HepG2 (cell line): ENCODE data around the gene SRBD1.

Source experiments
- CCAR2 ChIP-seq: fragments of 200-400 bp; formaldehyde crosslinking; optimal IDR thresholded peaks from 2 replicates; pipeline ENCODE3; 2018; ENCODE audit warnings: low read depth, mild to moderate bottlenecking, low read length, moderate library complexity
- MAZ ChIP-seq, 2 experiments: sonication (generic) in 1 of 2; formaldehyde crosslinking in 1 of 2; IDR thresholded peaks; 2 replicates each; pipeline versions ENCODE4 v1.5.0 to v1.6.1; 2012 to 2020; ENCODE audit warnings: low read depth in 2 of 2, mild to moderate bottlenecking in 2 of 2, borderline replicate concordance in 1 of 2, improper control_type of control experiment in 1 of 2, low read length in 1 of 2, missing genetic modification reagents in 1 of 2, moderate library complexity in 1 of 2
- MYC ChIP-seq: sonication (generic); formaldehyde crosslinking; IDR thresholded peaks from 2 replicates; pipeline ENCODE4 v1.9.0; 2021; ENCODE audit warnings: missing genetic modification reagents, borderline replicate concordance
- NFYC ChIP-seq: IDR thresholded peaks from 2 replicates; pipeline ENCODE4 v1.6.1; 2016; ENCODE audit warnings: missing genetic modification reagents, missing compliant biosample characterization
- POLR2A ChIP-seq, 2 experiments: IDR thresholded peaks; 2 replicates each; pipeline ENCODE4 v1.6.1; 2011; ENCODE audit warnings: low read depth in 2 of 2, low read length in 2 of 2, mild to moderate bottlenecking in 1 of 2, moderate library complexity in 1 of 2; ENCODE audit not compliant: insufficient read depth in 1 of 2
- RELA ChIP-seq: sonication (generic); formaldehyde crosslinking; IDR thresholded peaks from 2 replicates; pipeline ENCODE4 v1.4.0; 2020; ENCODE audit warnings: missing genetic modification reagents
- SRSF4 ChIP-seq: fragments of 200-400 bp; formaldehyde crosslinking; IDR thresholded peaks from one replicate; pipeline ENCODE4 v1.6.1; 2018; ENCODE audit warnings: mild to moderate bottlenecking, low read depth, low read length, moderate library complexity; ENCODE audit not compliant: poor library complexity, severe bottlenecking
- ZNF232 ChIP-seq: sonication (generic); formaldehyde crosslinking; IDR thresholded peaks from 2 replicates; pipeline ENCODE4 v1.4.0; 2020; ENCODE audit warnings: missing genetic modification reagents, borderline replicate concordance
- ZNF780A ChIP-seq: sonication (generic); formaldehyde crosslinking; IDR thresholded peaks from 2 replicates; pipeline ENCODE4 v1.8.0; 2022; ENCODE audit warnings: mild to moderate bottlenecking, missing genetic modification reagents, moderate library complexity
- TF ChIP-seq, protein P1 (sequence below): sonication (generic); formaldehyde crosslinking; IDR thresholded peaks from 2 replicates; pipeline ENCODE4 v1.4.0; 2020; ENCODE audit warnings: missing genetic modification reagents, mild to moderate bottlenecking, borderline replicate concordance
- TF ChIP-seq, protein P2 (sequence below): sonication (generic); formaldehyde crosslinking; IDR thresholded peaks from 2 replicates; pipeline ENCODE4 v1.4.0; 2020; ENCODE audit warnings: low read depth, missing genetic modification reagents
- TF ChIP-seq, protein P3 (sequence below): sonication (generic); formaldehyde crosslinking; IDR thresholded peaks from 2 replicates; pipeline ENCODE4 v1.5.0; 2020; ENCODE audit warnings: mild to moderate bottlenecking, missing genetic modification reagents

DNA sequence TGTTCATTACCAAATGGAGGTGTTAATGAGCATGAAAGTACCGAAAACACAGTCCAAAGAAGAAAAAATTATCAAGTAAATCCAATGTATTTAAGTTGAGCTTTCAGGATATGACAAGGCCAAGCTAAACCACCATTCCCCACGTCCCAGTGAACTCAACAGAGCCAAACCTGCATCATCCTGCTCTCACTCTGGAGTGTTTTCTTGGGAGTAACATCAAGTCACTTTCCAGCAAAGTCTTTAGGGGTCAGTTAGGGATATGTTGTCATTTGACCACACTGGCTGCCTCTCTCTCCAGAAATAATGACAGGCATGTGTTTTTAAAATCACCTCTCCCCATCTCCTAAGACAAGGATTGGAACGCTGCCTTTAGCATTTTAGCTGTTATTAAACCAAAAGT lies 140.5 kb downstream of the SRBD1 start:
- TF ChIP-seq, protein P1, sequence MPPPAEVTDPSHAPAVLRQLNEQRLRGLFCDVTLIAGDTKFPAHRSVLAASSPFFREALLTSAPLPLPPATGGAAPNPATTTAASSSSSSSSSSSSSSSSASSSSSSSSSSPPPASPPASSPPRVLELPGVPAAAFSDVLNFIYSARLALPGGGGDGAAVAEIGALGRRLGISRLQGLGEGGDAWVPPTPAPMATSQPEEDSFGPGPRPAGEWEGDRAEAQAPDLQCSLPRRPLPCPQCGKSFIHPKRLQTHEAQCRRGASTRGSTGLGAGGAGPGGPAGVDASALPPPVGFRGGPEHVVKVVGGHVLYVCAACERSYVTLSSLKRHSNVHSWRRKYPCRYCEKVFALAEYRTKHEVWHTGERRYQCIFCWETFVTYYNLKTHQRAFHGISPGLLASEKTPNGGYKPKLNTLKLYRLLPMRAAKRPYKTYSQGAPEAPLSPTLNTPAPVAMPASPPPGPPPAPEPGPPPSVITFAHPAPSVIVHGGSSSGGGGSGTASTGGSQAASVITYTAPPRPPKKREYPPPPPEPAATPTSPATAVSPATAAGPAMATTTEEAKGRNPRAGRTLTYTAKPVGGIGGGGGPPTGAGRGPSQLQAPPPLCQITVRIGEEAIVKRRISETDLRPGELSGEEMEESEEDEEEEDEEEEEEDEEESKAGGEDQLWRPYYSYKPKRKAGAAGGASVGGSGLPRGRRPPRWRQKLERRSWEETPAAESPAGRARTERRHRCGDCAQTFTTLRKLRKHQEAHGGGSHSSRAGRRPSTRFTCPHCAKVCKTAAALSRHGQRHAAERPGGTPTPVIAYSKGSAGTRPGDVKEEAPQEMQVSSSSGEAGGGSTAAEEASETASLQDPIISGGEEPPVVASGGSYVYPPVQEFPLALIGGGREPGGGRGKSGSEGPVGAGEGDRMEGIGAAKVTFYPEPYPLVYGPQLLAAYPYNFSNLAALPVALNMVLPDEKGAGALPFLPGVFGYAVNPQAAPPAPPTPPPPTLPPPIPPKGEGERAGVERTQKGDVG (CRISPR knock-in tag): no peak
- TF ChIP-seq, protein P2, sequence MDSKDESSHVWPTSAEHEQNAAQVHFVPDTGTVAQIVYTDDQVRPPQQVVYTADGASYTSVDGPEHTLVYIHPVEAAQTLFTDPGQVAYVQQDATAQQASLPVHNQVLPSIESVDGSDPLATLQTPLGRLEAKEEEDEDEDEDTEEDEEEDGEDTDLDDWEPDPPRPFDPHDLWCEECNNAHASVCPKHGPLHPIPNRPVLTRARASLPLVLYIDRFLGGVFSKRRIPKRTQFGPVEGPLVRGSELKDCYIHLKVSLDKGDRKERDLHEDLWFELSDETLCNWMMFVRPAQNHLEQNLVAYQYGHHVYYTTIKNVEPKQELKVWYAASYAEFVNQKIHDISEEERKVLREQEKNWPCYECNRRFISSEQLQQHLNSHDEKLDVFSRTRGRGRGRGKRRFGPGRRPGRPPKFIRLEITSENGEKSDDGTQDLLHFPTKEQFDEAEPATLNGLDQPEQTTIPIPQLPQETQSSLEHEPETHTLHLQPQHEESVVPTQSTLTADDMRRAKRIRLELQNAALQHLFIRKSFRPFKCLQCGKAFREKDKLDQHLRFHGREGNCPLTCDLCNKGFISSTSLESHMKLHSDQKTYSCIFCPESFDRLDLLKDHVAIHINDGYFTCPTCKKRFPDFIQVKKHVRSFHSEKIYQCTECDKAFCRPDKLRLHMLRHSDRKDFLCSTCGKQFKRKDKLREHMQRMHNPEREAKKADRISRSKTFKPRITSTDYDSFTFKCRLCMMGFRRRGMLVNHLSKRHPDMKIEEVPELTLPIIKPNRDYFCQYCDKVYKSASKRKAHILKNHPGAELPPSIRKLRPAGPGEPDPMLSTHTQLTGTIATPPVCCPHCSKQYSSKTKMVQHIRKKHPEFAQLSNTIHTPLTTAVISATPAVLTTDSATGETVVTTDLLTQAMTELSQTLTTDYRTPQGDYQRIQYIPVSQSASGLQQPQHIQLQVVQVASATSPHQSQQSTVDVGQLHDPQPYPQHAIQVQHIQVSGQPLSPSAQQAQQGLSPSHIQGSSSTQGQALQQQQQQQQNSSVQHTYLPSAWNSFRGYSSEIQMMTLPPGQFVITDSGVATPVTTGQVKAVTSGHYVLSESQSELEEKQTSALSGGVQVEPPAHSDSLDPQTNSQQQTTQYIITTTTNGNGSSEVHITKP (CRISPR knock-in tag): no peak
- TF ChIP-seq POLR2A (IDR thresholded peaks at IDR 0.05; ENCODE audit: insufficient read depth in 1 of 2, low read depth in 2 of 2, low read length in 2 of 2) (no peak), MAZ (IDR thresholded peaks at IDR 0.05; ENCODE audit: borderline replicate concordance, low read depth, low read length) (no peak), MAZ (CRISPR knock-in tag; IDR thresholded peaks at IDR 0.05; ENCODE audit: low read depth) (no peak), RELA (CRISPR knock-in tag) (no peak), MYC (CRISPR knock-in tag) (no peak), ZNF232 (CRISPR knock-in tag) (no peak), CCAR2 (no peak), NFYC (CRISPR knock-in tag) (no peak), ZNF780A (CRISPR knock-in tag) (no peak), SRSF4 (no peak)
- TF ChIP-seq, protein P3, sequence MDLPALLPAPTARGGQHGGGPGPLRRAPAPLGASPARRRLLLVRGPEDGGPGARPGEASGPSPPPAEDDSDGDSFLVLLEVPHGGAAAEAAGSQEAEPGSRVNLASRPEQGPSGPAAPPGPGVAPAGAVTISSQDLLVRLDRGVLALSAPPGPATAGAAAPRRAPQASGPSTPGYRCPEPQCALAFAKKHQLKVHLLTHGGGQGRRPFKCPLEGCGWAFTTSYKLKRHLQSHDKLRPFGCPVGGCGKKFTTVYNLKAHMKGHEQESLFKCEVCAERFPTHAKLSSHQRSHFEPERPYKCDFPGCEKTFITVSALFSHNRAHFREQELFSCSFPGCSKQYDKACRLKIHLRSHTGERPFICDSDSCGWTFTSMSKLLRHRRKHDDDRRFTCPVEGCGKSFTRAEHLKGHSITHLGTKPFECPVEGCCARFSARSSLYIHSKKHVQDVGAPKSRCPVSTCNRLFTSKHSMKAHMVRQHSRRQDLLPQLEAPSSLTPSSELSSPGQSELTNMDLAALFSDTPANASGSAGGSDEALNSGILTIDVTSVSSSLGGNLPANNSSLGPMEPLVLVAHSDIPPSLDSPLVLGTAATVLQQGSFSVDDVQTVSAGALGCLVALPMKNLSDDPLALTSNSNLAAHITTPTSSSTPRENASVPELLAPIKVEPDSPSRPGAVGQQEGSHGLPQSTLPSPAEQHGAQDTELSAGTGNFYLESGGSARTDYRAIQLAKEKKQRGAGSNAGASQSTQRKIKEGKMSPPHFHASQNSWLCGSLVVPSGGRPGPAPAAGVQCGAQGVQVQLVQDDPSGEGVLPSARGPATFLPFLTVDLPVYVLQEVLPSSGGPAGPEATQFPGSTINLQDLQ: no peak
